IMR-90 (cell line): ENCODE measurements around the gene TUSC2. TPM values are rescaled to one million over a fixed set of nuclear protein-coding genes. Genes with fewer than 3 reads are reported as not detected.
A peak's percentile ranks its signal among the peaks of the same experiment; 100 is the strongest.

Source experiments
- ATAC-seq: fragments of 200-7000 bp; cut with Tn5 transposase; 2 replicates; pipeline ENCODE4 v1.9.1; 2020; ENCODE audit warnings: low read depth, mild to moderate bottlenecking, moderate library complexity
- BruUV-seq: library from RNA; stranded (reverse); fragments of 400-500 nt; replicated peaks from 2 replicates; lab custom pipeline; 2021; lab: Mats Ljungman, UMichigan
- CTCF ChIA-PET: fragments of 300-600 bp; formaldehyde crosslinking; extraction: SDS; loops from one replicate; lab custom pipeline; 2021; ENCODE audit warnings: antibody characterized with exemption; lab: Yijun Ruan, JAX
- POLR2A ChIA-PET: fragments of 300-600 bp; sonication (Branson Sonifier 250); formaldehyde crosslinking; loops from one replicate; lab custom pipeline; 2022; ENCODE audit warnings: antibody characterized with exemption; ENCODE audit not compliant: unreplicated experiment; lab: Charles Lee
- DNase-seq: peaks from one replicate; pipeline ENCODE4 v3.0.0; 2013
- H2AFZ ChIP-seq: replicated peaks from 2 replicates; pipeline ENCODE3; 2013; ENCODE audit warnings: low read length, mild to moderate bottlenecking; ENCODE audit not compliant: poor library complexity
- H2AK5ac ChIP-seq: 2 replicates; pipeline ENCODE4 v1.6.1; 2013; ENCODE audit warnings: low read depth, low read length, inconsistent platforms
- H2AK9ac ChIP-seq: replicated peaks from 2 replicates; pipeline ENCODE3; 2013; ENCODE audit warnings: mild to moderate bottlenecking, low read depth, low read length, moderate library complexity; ENCODE audit not compliant: poor library complexity
- H2BK120ac ChIP-seq: 2 replicates; pipeline ENCODE4 v1.6.1; 2013; ENCODE audit warnings: low read depth, low read length, inconsistent platforms
- H2BK15ac ChIP-seq: 3 replicates; pipeline ENCODE4 v1.6.1; 2013; ENCODE audit warnings: low read depth, low read length, inconsistent platforms
- H2BK20ac ChIP-seq: 2 replicates; pipeline ENCODE4 v1.6.1; 2013; ENCODE audit warnings: low read depth, mild to moderate bottlenecking, inconsistent platforms, low read length, moderate library complexity
- H2BK5ac ChIP-seq: 2 replicates; pipeline ENCODE4 v1.6.1; 2013; ENCODE audit warnings: mild to moderate bottlenecking, low read depth, low read length, inconsistent platforms; ENCODE audit not compliant: poor library complexity, severe bottlenecking
- H3K14ac ChIP-seq: replicated peaks from 2 replicates; pipeline ENCODE4 v1.6.1; 2013; ENCODE audit warnings: low read depth, low read length, inconsistent platforms
- H3K18ac ChIP-seq: 2 replicates; pipeline ENCODE4 v1.6.1; 2013; ENCODE audit warnings: low read depth, low read length, control low read depth
- H3K23ac ChIP-seq: 2 replicates; pipeline ENCODE4 v1.6.1; 2013; ENCODE audit warnings: low read depth, low read length, inconsistent platforms
- H3K27ac ChIP-seq: 2 replicates; pipeline ENCODE4 v1.5.1; 2013; ENCODE audit warnings: mild to moderate bottlenecking, control low read depth, low read length; ENCODE audit not compliant: insufficient read depth
- H3K27me3 ChIP-seq: 2 replicates; pipeline ENCODE4 v1.6.1; 2013; ENCODE audit warnings: low read length; ENCODE audit not compliant: control insufficient read depth, insufficient read depth
- H3K36me3 ChIP-seq: 2 replicates; pipeline ENCODE4 v1.6.1; 2013; ENCODE audit warnings: low read length, mixed read lengths; ENCODE audit not compliant: control insufficient read depth, insufficient read depth
- H3K4ac ChIP-seq: 2 replicates; pipeline ENCODE4 v1.6.1; 2013; ENCODE audit warnings: low read depth, low read length, inconsistent platforms
- H3K4me1 ChIP-seq: 2 replicates; pipeline ENCODE4 v1.6.1; 2013; ENCODE audit warnings: low read length, mixed read lengths; ENCODE audit not compliant: control insufficient read depth, insufficient read depth
- H3K4me2 ChIP-seq: 2 replicates; pipeline ENCODE4 v1.6.1; 2013; ENCODE audit warnings: low read depth, mild to moderate bottlenecking, control low read depth, low read length, moderate library complexity
- H3K4me3 ChIP-seq: 2 replicates; pipeline ENCODE4 v1.5.1; 2013; ENCODE audit warnings: low read depth, mild to moderate bottlenecking, control low read depth, low read length, moderate library complexity; ENCODE audit not compliant: insufficient read depth
- H3K56ac ChIP-seq: 2 replicates; pipeline ENCODE4 v1.6.1; 2013; ENCODE audit warnings: low read length, inconsistent platforms; ENCODE audit not compliant: insufficient read depth; ENCODE audit errors: extremely low read depth
- H3K79me1 ChIP-seq, 2 experiments: 2 replicates each; pipeline ENCODE4 v1.6.1; 2013; ENCODE audit warnings: low read length in 2 of 2, inconsistent platforms in 1 of 2, low read depth in 1 of 2
- H3K9ac ChIP-seq: 2 replicates; pipeline ENCODE4 v1.6.1; 2013; ENCODE audit warnings: low read depth, low read length, control low read depth
- H3K9me1 ChIP-seq: 2 replicates; pipeline ENCODE4 v1.6.1; 2013; ENCODE audit warnings: low read length, inconsistent platforms; ENCODE audit not compliant: insufficient read depth
- H3K9me3 ChIP-seq: 2 replicates; pipeline ENCODE4 v1.6.1; 2013; ENCODE audit warnings: low read length; ENCODE audit not compliant: control insufficient read depth, insufficient read depth
- H4K20me1 ChIP-seq: 2 replicates; pipeline ENCODE4 v1.6.1; 2013; ENCODE audit warnings: low read length, inconsistent platforms; ENCODE audit not compliant: insufficient read depth
- H4K5ac ChIP-seq: 2 replicates; pipeline ENCODE4 v1.6.1; 2013; ENCODE audit warnings: mild to moderate bottlenecking, low read depth, low read length, control low read depth
- H4K8ac ChIP-seq, 2 experiments: 2 replicates each; pipeline ENCODE4 v1.6.1; 2013; ENCODE audit warnings: low read depth in 2 of 2, low read length in 2 of 2, control low read depth in 1 of 2, inconsistent platforms in 1 of 2
- H4K91ac ChIP-seq: 2 replicates; pipeline ENCODE4 v1.6.1; 2013; ENCODE audit warnings: low read depth, low read length, inconsistent platforms; ENCODE audit not compliant: insufficient read depth
- CEBPB ChIP-seq: IDR thresholded peaks from 2 replicates; pipeline ENCODE4 v1.6.1; 2012; ENCODE audit warnings: low read depth, low read length, improper control_type of control experiment
- CHD1 ChIP-seq: IDR thresholded peaks from 2 replicates; pipeline ENCODE4 v1.6.1; 2012; ENCODE audit warnings: low read depth, low read length, improper control_type of control experiment
- MAFK ChIP-seq: IDR thresholded peaks from 2 replicates; pipeline ENCODE4 v1.6.1; 2012; ENCODE audit warnings: low read depth, low read length, improper control_type of control experiment
- NFE2L2 ChIP-seq: fragments of 150-350 bp; IDR thresholded peaks from 2 replicates; pipeline ENCODE4 v1.6.1; 2016; ENCODE audit warnings: low read depth, mild to moderate bottlenecking, low read length
- RAD21 ChIP-seq: IDR thresholded peaks from 2 replicates; pipeline ENCODE4 v1.6.1; 2012; ENCODE audit warnings: low read length, improper control_type of control experiment
- RFX5 ChIP-seq: IDR thresholded peaks from 2 replicates; pipeline ENCODE4 v1.8.0; 2012; ENCODE audit warnings: low read depth, mild to moderate bottlenecking, low read length, moderate library complexity
- SMC3 ChIP-seq: fragments of 150-350 bp; IDR thresholded peaks from 2 replicates; pipeline ENCODE4 v1.6.1; 2016; ENCODE audit warnings: low read depth, mild to moderate bottlenecking, antibody characterized with exemption, low read length, moderate library complexity
- WGBS, 2 experiments: methylation state at CpG; one replicate each; pipeline versions ENCODE4 v1.1.5 to v1.1.7; 2013; ENCODE audit warnings: missing lambda C conversion rate in 2 of 2; ENCODE audit not compliant: insufficient read length in 1 of 2; ENCODE audit errors: extremely low coverage in 2 of 2; 5-methylcytosine and 5-hydroxymethylcytosine counted together
- dilution Hi-C: fragments of 300-500 bp; cut with HindIII; formaldehyde crosslinking; loops from one replicate; pipeline ENCODE4 v1.14.3; 2018; ENCODE audit warnings: low sequenced_read_pairs; ENCODE audit not compliant: unreplicated experiment
- in situ Hi-C: fragments of 300-500 bp; cut with MboI; formaldehyde crosslinking; loops from 3 replicates; pipeline ENCODE4 v1.14.3; 2019; ENCODE audit warnings: low sequenced_read_pairs, inconsistent platforms, mixed read lengths
- intact Hi-C: fragments of 100-400 bp; cut with micrococcal nuclease; formaldehyde crosslinking; loops from 2 replicates; pipeline ENCODE4 v1.10.0; 2022
- polyA plus RNA-seq, 3 experiments: library from polyadenylated mRNA; depleted of rRNA; stranded (reverse); fragments of >200 nt; gene quantifications; 2 replicates each; pipeline ENCODE4 v1.2.3, GENCODE V29; 2012; ENCODE audit warnings: low replicate concordance in 1 of 3
- total RNA-seq: library from RNA; depleted of rRNA; stranded (reverse); fragments of >200 nt; gene quantifications from 2 replicates; pipeline ENCODE4 v1.2.3, GENCODE V29; 2012

Gene TUSC2
- total and polyA plus RNA-seq, 2 of the 4 experiments (the other 2 are of a cell fraction), result 13.4 to 24.0 TPM

GRCh38 chr3:50322386-50323091 lies 5.5 kb downstream of the TUSC2 start, which contains the start of gene HYAL2:
HYAL2 (minus strand) TSS chr3:50322745; CDS start chr3:50320489, 2,256 bp downstream.
- Histone ChIP-seq H4K8ac (peak within 1 kb of the TSS; percentile 96 to 99; a peak in 3 of 4 replicates), H2AK9ac (peak within 1 kb of the TSS; percentile 93), H2BK120ac (peak within 1 kb of the TSS; percentile 54; the same call in 1 of the 2 replicates), H2AK5ac (peak within 1 kb of the TSS; percentile 87), H2BK5ac (peak within 1 kb of the TSS; percentile 98), H4K91ac (peak within 1 kb of the TSS; percentile 58), H3K14ac (no peak within 1 kb of the TSS), H3K18ac (no peak within 1 kb of the TSS), H3K79me1 (peaks cover 31 to 58% of the 10 kb centered on the region in 2 experiments), H3K4me3 (peak within 1 kb of the TSS; percentile 58), H4K5ac (peak within 1 kb of the TSS; percentile 95), H3K4me2 (peak within 1 kb of the TSS; percentile 67), H3K27me3 (no peaks in the 10 kb centered on the region), H3K9me3 (no peaks in the 10 kb centered on the region), H3K36me3 (peaks cover 26% of the 10 kb centered on the region), H3K23ac (peak within 1 kb of the TSS; percentile 35; the same call in 1 of the 2 replicates), H2BK15ac (no peak within 1 kb of the TSS), H2AFZ (peak within 1 kb of the TSS; percentile 95), H3K4me1 (peaks cover 26% of the 10 kb centered on the region), H3K56ac (no peak within 1 kb of the TSS), H2BK20ac (no peak within 1 kb of the TSS), H3K9ac (peak within 1 kb of the TSS; percentile 94), H3K27ac (peak within 1 kb of the TSS; percentile 98), H3K4ac (peak within 1 kb of the TSS; percentile 66), H3K9me1 (peaks cover 8% of the 10 kb centered on the region), H4K20me1 (peaks cover 11% of the 10 kb centered on the region; the same call in 1 of the 2 replicates)
- dilution Hi-C loops, result no loop called here
- POLR2A ChIA-PET, result no interaction called here
- intact Hi-C loops, result loop anchor here (5.0 kb wide), 1 partner anchor 60 kb away; no protein-coding TSS in a partner anchor
- no CpG with 5 or more reads among the region's 31 CpGs for WGBS, 2 experiments
- CTCF ChIA-PET, result no interaction called here
- BruUV-seq, result no TSS peak
- ATAC-seq (no peak), DNase-seq (no peak)
- in situ Hi-C loops, result no loop called here
- TF ChIP-seq NFE2L2 (no peak), CHD1 (no peak), SMC3 (no peak), RFX5 (no peak), MAFK (no peak), CEBPB (no peak), RAD21 (no peak)
